GM21619 (cell line): ENCODE measurements around the gene HNMT.
"Not testable (repeated sequence)": the region's sequence is repeated elsewhere in the genome, so short reads cannot be mapped to it uniquely, and the experiment has no call there.

Source experiments
- ATAC-seq: cut with Tn5 transposase; IDR thresholded peaks from one replicate; pipeline ENCODE4 v1.9.1; 2021; ENCODE audit not compliant: unreplicated experiment

The HNMT gene

GRCh38 chr2:137945229-137945628, 19.0 kb upstream of the HNMT start:
- ATAC-seq: no peak

GRCh38 chr2:137946227-137946626, 18.0 kb upstream of the HNMT start:
- no peak for ATAC-seq

- ATAC-seq: no peak
These were observed 17.1 kb upstream of the HNMT start for GRCh38 chr2:137947032-137947727.

DNA sequence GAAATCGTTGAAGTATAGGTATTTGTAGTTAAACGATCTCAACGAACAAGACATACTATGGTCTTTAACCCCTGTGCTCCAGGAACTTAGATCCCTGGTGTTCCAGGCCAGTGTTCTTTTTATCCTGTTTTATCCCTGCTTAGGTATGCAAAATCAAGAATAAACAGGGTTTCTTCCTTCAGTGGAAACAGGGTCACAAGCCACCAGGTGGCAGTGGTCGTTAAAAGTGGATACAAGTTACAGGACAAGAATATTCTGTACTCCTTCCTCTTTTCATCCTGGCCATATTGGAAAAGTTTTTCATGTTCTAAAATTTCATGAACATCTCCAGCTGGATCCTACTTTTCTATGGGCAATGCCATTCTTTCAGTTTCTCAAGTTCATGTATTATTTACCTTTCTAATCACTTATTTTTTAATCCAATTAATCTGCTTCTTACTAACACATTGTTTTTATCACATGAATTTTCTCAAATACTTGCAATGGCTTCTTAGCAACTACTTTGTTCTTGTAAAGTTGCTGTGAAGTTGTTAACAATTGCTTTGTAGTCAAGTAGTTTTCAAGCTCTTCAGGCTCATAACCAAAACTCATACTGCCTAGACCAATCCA, 16.4 kb upstream of the HNMT start:
- no peak for ATAC-seq

DNA sequence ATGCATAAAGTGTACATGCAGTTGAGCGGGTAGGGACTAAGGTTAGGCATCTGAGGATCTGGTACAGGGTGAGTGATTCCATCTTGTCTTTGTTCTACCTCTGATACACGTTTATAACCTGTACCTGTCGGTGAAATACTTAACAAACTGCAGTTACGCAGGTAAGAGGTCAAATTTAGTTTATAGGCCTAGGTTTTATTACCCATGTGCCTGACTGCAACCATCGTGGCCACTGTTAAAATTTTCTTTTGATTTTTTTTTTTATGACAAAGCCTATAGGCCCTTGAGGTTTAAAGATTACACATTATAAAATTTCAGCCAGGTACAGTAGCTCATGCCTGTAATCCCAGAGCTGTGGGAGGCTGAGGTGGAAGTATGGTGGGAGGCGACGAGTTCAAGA, 15.4 kb upstream of the HNMT start:
- ATAC-seq: no peak

DNA sequence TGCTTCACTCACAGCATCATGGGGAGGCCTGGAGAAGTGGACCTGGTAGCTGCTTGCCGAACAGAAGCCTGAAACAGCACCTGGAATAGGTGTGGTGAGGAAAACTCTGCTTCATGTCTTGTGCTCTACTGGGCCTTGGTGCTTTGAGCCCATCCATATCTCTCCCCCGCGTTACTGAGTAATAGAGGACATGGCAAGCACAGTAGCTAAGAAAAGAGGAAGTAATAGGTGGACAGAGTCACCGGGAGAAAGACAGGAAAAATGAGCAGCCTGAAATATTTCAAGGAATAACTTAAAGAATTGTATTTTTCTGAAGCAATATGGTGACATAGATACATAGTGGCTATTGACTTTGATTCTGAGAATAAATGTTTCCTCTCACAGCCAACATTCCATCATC, 14.0 kb upstream of the HNMT start:
- no peak for ATAC-seq

- no peak for ATAC-seq
These were observed 12.7 kb upstream of the HNMT start for GRCh38 chr2:137951586-137951985.

DNA sequence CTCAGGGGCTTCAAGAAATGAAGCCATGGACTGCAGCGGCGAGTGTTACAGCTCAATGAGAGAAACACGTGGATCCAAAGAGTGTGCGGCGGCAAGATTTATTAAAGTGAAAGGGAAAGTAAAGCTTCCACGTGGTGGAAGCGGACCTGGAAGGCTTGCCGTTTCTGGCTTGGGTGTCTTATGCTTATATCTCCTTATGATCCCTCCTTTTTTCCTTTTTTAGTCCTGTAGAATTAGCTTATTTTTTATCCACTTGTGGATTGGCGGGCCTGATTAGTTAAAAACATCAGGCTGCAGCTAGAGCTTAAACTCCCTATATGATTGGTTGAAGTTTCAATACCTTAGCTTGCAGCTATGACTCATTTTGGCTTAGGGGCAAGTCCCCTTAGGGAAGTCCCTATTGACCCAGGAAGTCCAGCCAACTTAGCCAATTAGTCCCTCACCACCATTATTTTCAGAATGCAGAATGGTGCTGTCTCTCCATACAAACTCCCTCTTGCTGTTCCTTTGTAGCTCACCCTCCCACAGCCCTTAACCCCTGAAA, 11.6 kb upstream of the HNMT start:
- ATAC-seq: no peak

- no peak for ATAC-seq
These were observed 8.7 kb upstream of the HNMT start for GRCh38 chr2:137955536-137955935.

GRCh38 chr2:137957033-137957432, 7.2 kb upstream of the HNMT start:
- no peak for ATAC-seq

DNA sequence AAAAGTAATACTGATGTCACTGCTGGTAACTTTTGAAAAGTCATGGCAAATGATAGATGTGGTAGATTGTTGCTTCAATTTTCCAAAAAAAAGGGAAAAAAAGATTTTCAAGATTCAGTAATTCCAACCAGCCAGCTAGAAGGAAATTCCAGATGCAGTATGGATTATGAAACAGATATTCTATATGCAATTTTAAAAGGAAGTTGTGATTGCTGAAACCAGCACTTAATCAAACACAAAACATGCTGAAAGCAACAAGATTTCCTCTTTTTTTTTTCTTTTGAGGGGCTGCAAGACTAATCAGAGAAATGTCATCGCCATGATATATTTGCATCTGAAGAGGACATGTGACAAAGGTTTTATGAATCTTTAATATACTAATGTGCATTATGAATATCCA, 5.1 kb upstream of the HNMT start:
- no peak for ATAC-seq

GRCh38 chr2:137960223-137960622, 4.0 kb upstream of the HNMT start:
- no peak for ATAC-seq

- no peak for ATAC-seq
These were observed 2.7 kb upstream of the HNMT start for GRCh38 chr2:137961602-137962001.

DNA sequence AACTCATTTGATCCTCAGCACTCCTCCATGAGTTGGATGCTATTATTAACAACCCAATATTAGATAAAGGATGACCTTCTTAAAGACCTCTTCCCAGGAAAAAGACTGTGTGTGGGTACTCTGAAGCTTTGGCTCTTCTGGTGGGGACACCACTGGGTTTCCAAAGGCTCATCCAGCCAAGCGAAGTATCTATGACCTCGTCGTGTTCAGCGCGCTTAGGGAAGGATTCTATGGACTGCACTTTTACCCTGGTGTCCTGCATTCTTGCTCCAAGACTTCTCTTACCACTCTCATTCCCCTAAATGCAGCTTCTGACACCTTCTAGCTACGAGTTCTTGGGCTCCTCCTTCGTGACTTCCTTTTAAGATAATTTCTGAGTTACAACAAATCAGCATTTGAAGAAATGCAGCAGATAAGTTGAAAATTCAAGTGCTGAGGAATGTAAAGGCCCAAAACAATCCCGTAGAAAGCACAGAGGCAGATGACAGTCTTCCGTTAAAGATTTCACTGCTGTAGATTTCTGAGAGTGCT, 673 bp upstream of the HNMT start:
- no peak for ATAC-seq

GRCh38 chr2:137964859-137965459, 686 bp downstream of the HNMT start:
- no peak for ATAC-seq

GRCh38 chr2:137966043-137966442, 1.8 kb downstream of the HNMT start:
- ATAC-seq: no peak

- ATAC-seq: no peak
These were observed 2.8 kb downstream of the HNMT start for GRCh38 chr2:137967042-137967441.

GRCh38 chr2:137968477-137969417, 4.5 kb downstream of the HNMT start:
- ATAC-seq: no peak

DNA sequence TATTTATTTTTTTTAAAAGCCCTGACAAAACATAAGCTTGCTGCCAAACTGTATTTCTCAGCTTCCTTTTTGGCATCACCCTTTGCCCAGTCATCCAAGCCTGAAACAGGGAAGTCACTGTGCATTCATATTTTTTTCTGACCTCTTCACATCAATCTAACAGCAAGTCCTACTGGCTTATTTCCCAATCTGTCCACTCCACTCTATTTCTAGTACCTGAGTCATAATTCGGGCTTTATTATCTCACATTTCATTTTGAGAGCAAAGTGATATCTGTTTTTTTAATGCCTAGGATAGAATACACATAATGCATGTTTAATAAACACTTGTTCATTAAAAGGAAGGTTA, 5.1 kb downstream of the HNMT start:
- no peak for ATAC-seq

GRCh38 chr2:137969876-137970275, 5.6 kb downstream of the HNMT start:
- ATAC-seq: no peak

- ATAC-seq: not testable (repeated sequence)
These were observed 7.0 kb downstream of the HNMT start for GRCh38 chr2:137971259-137971658.
